OCI-LY7 (cell line): Measurements from ENCODE around the gene MDFIC.

Experiments
- CTCF ChIP-seq: fragments of 200-600 bp; sonication (generic); conservative IDR thresholded peaks from 2 replicates; pipeline ENCODE4 v1.5.1; 2014; ENCODE audit warnings: mild to moderate bottlenecking, antibody characterized with exemption, low read length, moderate library complexity, mixed read lengths
- EZH2phosphoT487 ChIP-seq: fragments of 200-600 bp; sonication (generic); IDR thresholded peaks from 2 replicates; pipeline ENCODE4 v1.6.1; 2018; ENCODE audit warnings: low read depth, borderline replicate concordance, mild to moderate bottlenecking, mixed run types, antibody characterized with exemption, low read length, moderate library complexity, mixed read lengths

DNA sequence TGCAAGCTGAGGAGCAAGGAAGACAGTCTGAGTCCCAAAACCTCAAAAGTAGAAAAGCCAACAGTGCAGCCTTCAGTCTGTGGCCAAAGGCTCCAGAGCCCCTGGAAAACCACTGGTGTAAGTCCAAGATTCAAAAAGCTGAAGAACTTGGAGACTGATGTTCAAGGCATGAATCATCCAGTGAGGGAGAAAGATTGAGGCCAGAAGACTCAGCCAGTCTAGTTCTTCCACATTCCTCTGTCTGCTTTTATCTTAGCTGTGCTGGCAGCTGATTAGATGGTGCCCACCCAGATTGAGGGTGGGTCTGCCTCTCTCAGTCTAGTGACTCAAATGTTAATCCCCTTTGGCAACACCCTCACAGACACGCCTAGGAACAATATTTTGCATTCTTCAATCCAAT, 20.1 kb upstream of the MDFIC start:
- no peak for TF ChIP-seq CTCF
- no peak for TF ChIP-seq EZH2phosphoT487
